AG08395 (cell line): ENCODE measurements around the gene DMPK.
A peak's percentile ranks its signal among the peaks of the same experiment; 100 is the strongest.
"Not testable (repeated sequence)": the region's sequence is repeated elsewhere in the genome, so short reads cannot be mapped to it uniquely, and the experiment has no call there.

Experiments
- DNase-seq: peaks from one replicate; pipeline ENCODE4 v3.0.0; 2012; ENCODE audit warnings: mixed read lengths, low spot score

The DMPK gene

GRCh38 chr19:45815481-45816216 lies 33.4 kb upstream of the DMPK start:
- no peak for DNase-seq

GRCh38 chr19:45814851-45815480 lies 32.7 kb upstream of the DMPK start, which contains the start of gene RSPH6A:
RSPH6A (minus strand) TSS chr19:45815308; CDS start chr19:45815176, 132 bp downstream.
- no peak for DNase-seq

- DNase-seq: no peak
These were observed 32.0 kb upstream of the DMPK start for GRCh38 chr19:45814166-45814780.

- DNase-seq: no peak
These were observed 30.0 kb upstream of the DMPK start for GRCh38 chr19:45812297-45812696.

- DNase-seq: peak; percentile 29
These were observed 27.4 kb upstream of the DMPK start for GRCh38 chr19:45809643-45810159.

- DNase-seq: no peak
These were observed 23.4 kb upstream of the DMPK start for GRCh38 chr19:45805719-45806118.

GRCh38 chr19:45804959-45805230 lies 22.6 kb upstream of the DMPK start:
- no peak for DNase-seq

GRCh38 chr19:45804140-45804958 lies 22.1 kb upstream of the DMPK start:
- DNase-seq: no peak

GRCh38 chr19:45801603-45802175 lies 19.4 kb upstream of the DMPK start:
- DNase-seq: no peak

GRCh38 chr19:45800070-45800553 lies 17.8 kb upstream of the DMPK start:
- peak; percentile 46 for DNase-seq

- not testable (repeated sequence) for DNase-seq
These were observed 17.3 kb upstream of the DMPK start for GRCh38 chr19:45799541-45799940.

- DNase-seq: peak; percentile 90
These were observed 16.8 kb upstream of the DMPK start for GRCh38 chr19:45798995-45799517.

- no peak for DNase-seq
These were observed 12.3 kb upstream of the DMPK start for GRCh38 chr19:45794627-45795026.

- no peak for DNase-seq
These were observed 11.6 kb upstream of the DMPK start for GRCh38 chr19:45793876-45794275.

- DNase-seq: no peak
These were observed 10.9 kb upstream of the DMPK start for GRCh38 chr19:45793178-45793564.

- DNase-seq: peak; percentile 97
These were observed 10.3 kb upstream of the DMPK start, which contains the start of gene DMWD for GRCh38 chr19:45792470-45793177. DMWD (minus strand) TSS chr19:45792845; CDS start chr19:45792756, 89 bp downstream.

- DNase-seq: no peak
These were observed 9.6 kb upstream of the DMPK start for GRCh38 chr19:45791744-45792469.

GRCh38 chr19:45790942-45791341 lies 8.7 kb upstream of the DMPK start:
- DNase-seq: no peak

- no peak for DNase-seq
These were observed 6.9 kb upstream of the DMPK start for GRCh38 chr19:45789035-45789786.
